K562 (cell line): Measurements from ENCODE around the gene RNASE8. TPM values are rescaled to one million over a fixed set of nuclear protein-coding genes. Genes with fewer than 3 reads are reported as not detected.

ENCODE experiments used
- FOXA3 ChIP-seq, 2 experiments: fragments of 450-650 bp in 1 of 2; sonication (generic) in 1 of 2; formaldehyde crosslinking; IDR thresholded peaks in 1 of 2; conservative IDR thresholded peaks in 1 of 2; 2 replicates each; pipeline versions ENCODE4 v1.4.0 to v1.8.0; 2020 to 2022; ENCODE audit warnings: mild to moderate bottlenecking in 2 of 2, missing genetic modification reagents in 1 of 2
- HDAC2 ChIP-seq: fragments of 450-650 bp; IDR thresholded peaks from 2 replicates; pipeline ENCODE4 v1.6.1; 2016; ENCODE audit warnings: mild to moderate bottlenecking
- KLF16 ChIP-seq: IDR thresholded peaks from 2 replicates; pipeline ENCODE4 v1.6.1; 2016; ENCODE audit warnings: antibody characterized with exemption
- L3MBTL2 ChIP-seq: fragments of 450-650 bp; IDR thresholded peaks from 2 replicates; pipeline ENCODE4 v1.6.1; 2016; ENCODE audit warnings: mild to moderate bottlenecking, moderate library complexity
- MAFK ChIP-seq: IDR thresholded peaks from 2 replicates; pipeline ENCODE4 v1.6.1; 2011; ENCODE audit warnings: low read length, improper control_type of control experiment
- MTF1 ChIP-seq: fragments of 250-450 bp; sonication (Bioruptor Pico); IDR thresholded peaks from 2 replicates; pipeline ENCODE4 v1.9.0; 2021; ENCODE audit warnings: moderate library complexity, mild to moderate bottlenecking, inconsistent platforms, borderline replicate concordance
- SAFB ChIP-seq: fragments of 200-400 bp; formaldehyde crosslinking; IDR thresholded peaks from 2 replicates; pipeline ENCODE4 v1.6.1; 2017; ENCODE audit warnings: low read depth, low read length, borderline replicate concordance
- SMARCC2 ChIP-seq: fragments of 450-650 bp; IDR thresholded peaks from 2 replicates; pipeline ENCODE4 v1.6.1; 2017; ENCODE audit warnings: antibody characterized with exemption, moderate library complexity, mild to moderate bottlenecking, low read depth
- SMARCE1 ChIP-seq: fragments of 450-650 bp; IDR thresholded peaks from 2 replicates; pipeline ENCODE4 v1.7.1; 2016; ENCODE audit warnings: mild to moderate bottlenecking
- TBP ChIP-seq: optimal IDR thresholded peaks from 2 replicates; pipeline ENCODE3; 2011; ENCODE audit warnings: low read depth, low read length, improper control_type of control experiment
- ZFP36 ChIP-seq: fragments of 150-350 bp; IDR thresholded peaks from 2 replicates; pipeline ENCODE4 v1.6.1; 2018; ENCODE audit warnings: low read length, low read depth; ENCODE audit not compliant: partially characterized antibody
- ZNF12 ChIP-seq: sonication (generic); formaldehyde crosslinking; IDR thresholded peaks from 2 replicates; pipeline ENCODE4 v1.4.0; 2020; ENCODE audit warnings: mild to moderate bottlenecking, missing genetic modification reagents
- ZNF445 ChIP-seq: fragments of 250-450 bp; sonication (Bioruptor Pico); IDR thresholded peaks from 2 replicates; pipeline ENCODE4 v1.4.0; 2020; ENCODE audit warnings: low read depth, mild to moderate bottlenecking, moderate library complexity
- polyA plus RNA-seq, 8 experiments: library from polyadenylated mRNA; depleted of rRNA in 4 of 8; stranded (reverse) in 5 of 8; unstranded in 3 of 8; fragments of >200 nt; fragmentation: Nextera tagmentation in 2 of 8; fragmentation: Illumina TruSeq in 1 of 8; extraction: Ambion mirVana in 2 of 8; extraction: Trizol in 1 of 8; gene quantifications; 2 replicates each; pipeline versions ENCODE4 v1.2.1 to v1.2.3, GENCODE V29; 2011 to 2014; ENCODE audit warnings: inconsistent platforms in 1 of 8, missing spikeins in 1 of 8
- total RNA-seq, 7 experiments: library from RNA; depleted of rRNA in 6 of 7; stranded (reverse); fragments of >200 nt in 6 of 7; fragmentation: Illumina TruSeq in 2 of 7; extraction: Trizol in 2 of 7; gene quantifications; 2 replicates each; pipeline versions ENCODE4 v1.2.1 to v1.2.3, GENCODE V29; 2011 to 2021; ENCODE audit warnings: low replicate concordance in 1 of 7
- TF ChIP-seq, protein P1 (sequence below): fragments of 250-450 bp; sonication (Bioruptor Pico); IDR thresholded peaks from 2 replicates; pipeline ENCODE4 v1.5.0; 2020; ENCODE audit warnings: mild to moderate bottlenecking
- TF ChIP-seq, protein P2 (sequence below): IDR thresholded peaks from 2 replicates; pipeline ENCODE4 v1.6.1; 2012; ENCODE audit warnings: low read depth, low read length, improper control_type of control experiment, borderline replicate concordance
- TF ChIP-seq, protein P3 (sequence below), 2 experiments: IDR thresholded peaks; 2 replicates each; pipeline ENCODE4 v1.6.1; 2011; ENCODE audit warnings: borderline replicate concordance in 1 of 2, control low read depth in 1 of 2, low read depth in 1 of 2, low read length in 1 of 2, mild to moderate bottlenecking in 1 of 2, mixed read lengths in 1 of 2, moderate library complexity in 1 of 2; ENCODE audit not compliant: insufficient read depth in 1 of 2, insufficient read length in 1 of 2, poor library complexity in 1 of 2, severe bottlenecking in 1 of 2; ENCODE audit errors: extremely low read depth in 1 of 2
- TF ChIP-seq, protein P4 (sequence below): fragments of 250-450 bp; sonication (Bioruptor Pico); IDR thresholded peaks from 2 replicates; pipeline ENCODE4 v1.5.0; 2021
- TF ChIP-seq, protein P5 (sequence below): fragments of 150-350 bp; conservative IDR thresholded peaks from 2 replicates; pipeline ENCODE4 v1.6.1; 2014; ENCODE audit warnings: low read length
- TF ChIP-seq, protein P6 (sequence below): fragments of 250-450 bp; sonication (Bioruptor Pico); IDR thresholded peaks from 2 replicates; pipeline ENCODE4 v1.8.0; 2022; ENCODE audit warnings: moderate library complexity, mild to moderate bottlenecking, inconsistent platforms

RNASE8 gene
- total and polyA plus RNA-seq, 9 of the 15 experiments (the other 6 are each of a cell fraction or from before 2014, with no cell fraction given), result not detected

DNA sequence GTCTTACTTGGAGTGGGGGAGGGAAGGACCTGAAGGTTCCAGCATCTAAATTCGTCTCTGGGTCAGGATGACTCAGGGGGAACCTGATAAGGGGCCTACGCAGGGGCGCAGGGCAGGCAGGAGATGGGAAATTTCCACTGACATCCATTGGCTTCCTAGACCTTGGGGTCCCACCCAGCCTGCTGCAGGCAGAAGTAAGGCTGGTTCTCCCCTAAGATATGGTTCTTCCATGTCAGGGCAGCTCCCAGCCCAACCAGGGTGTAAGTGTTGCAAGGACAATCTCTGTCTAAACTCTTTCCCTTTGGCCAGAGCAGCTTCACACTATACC, 30.7 kb upstream of the RNASE8 start (continued):
- TF ChIP-seq MTF1, result no peak
- TF ChIP-seq, protein P1, sequence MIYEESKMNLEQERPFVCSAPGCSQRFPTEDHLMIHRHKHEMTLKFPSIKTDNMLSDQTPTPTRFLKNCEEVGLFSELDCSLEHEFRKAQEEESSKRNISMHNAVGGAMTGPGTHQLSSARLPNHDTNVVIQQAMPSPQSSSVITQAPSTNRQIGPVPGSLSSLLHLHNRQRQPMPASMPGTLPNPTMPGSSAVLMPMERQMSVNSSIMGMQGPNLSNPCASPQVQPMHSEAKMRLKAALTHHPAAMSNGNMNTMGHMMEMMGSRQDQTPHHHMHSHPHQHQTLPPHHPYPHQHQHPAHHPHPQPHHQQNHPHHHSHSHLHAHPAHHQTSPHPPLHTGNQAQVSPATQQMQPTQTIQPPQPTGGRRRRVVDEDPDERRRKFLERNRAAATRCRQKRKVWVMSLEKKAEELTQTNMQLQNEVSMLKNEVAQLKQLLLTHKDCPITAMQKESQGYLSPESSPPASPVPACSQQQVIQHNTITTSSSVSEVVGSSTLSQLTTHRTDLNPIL, result no peak
- TF ChIP-seq SAFB, result no peak
- TF ChIP-seq, protein P2, sequence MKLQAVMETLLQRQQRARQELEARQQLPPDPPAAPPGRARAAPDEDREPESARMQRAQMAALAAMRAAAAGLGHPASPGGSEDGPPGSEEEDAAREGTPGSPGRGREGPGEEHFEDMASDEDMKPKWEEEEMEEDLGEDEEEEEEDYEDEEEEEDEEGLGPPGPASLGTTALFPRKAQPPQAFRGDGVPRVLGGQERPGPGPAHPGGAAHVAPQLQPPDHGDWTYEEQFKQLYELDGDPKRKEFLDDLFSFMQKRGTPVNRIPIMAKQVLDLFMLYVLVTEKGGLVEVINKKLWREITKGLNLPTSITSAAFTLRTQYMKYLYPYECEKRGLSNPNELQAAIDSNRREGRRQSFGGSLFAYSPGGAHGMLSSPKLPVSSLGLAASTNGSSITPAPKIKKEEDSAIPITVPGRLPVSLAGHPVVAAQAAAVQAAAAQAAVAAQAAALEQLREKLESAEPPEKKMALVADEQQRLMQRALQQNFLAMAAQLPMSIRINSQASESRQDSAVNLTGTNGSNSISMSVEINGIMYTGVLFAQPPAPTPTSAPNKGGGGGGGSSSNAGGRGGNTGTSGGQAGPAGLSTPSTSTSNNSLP, result no peak
- TF ChIP-seq MAFK, result peak; percentile 17; the same call in 1 of the 2 replicates
- TF ChIP-seq, protein P3, sequence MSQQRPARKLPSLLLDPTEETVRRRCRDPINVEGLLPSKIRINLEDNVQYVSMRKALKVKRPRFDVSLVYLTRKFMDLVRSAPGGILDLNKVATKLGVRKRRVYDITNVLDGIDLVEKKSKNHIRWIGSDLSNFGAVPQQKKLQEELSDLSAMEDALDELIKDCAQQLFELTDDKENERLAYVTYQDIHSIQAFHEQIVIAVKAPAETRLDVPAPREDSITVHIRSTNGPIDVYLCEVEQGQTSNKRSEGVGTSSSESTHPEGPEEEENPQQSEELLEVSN (IDR thresholded peaks at IDR 0.05; ENCODE audit: borderline replicate concordance in 1 of 2, extremely low read depth in 1 of 2, insufficient read depth in 1 of 2, insufficient read length in 1 of 2, low read depth in 1 of 2, low read length in 1 of 2, poor library complexity in 1 of 2, severe bottlenecking in 1 of 2), result peak in 1 of 2 experiments; percentile 44
- no peak for TF ChIP-seq ZNF12 (CRISPR knock-in tag)
- peak; percentile 32; the same call in 1 of the 2 replicates for TF ChIP-seq L3MBTL2
- TF ChIP-seq, protein P4, sequence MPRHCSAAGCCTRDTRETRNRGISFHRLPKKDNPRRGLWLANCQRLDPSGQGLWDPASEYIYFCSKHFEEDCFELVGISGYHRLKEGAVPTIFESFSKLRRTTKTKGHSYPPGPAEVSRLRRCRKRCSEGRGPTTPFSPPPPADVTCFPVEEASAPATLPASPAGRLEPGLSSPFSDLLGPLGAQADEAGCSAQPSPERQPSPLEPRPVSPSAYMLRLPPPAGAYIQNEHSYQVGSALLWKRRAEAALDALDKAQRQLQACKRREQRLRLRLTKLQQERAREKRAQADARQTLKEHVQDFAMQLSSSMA (CRISPR knock-in tag), result no peak
- TF ChIP-seq, protein P5, sequence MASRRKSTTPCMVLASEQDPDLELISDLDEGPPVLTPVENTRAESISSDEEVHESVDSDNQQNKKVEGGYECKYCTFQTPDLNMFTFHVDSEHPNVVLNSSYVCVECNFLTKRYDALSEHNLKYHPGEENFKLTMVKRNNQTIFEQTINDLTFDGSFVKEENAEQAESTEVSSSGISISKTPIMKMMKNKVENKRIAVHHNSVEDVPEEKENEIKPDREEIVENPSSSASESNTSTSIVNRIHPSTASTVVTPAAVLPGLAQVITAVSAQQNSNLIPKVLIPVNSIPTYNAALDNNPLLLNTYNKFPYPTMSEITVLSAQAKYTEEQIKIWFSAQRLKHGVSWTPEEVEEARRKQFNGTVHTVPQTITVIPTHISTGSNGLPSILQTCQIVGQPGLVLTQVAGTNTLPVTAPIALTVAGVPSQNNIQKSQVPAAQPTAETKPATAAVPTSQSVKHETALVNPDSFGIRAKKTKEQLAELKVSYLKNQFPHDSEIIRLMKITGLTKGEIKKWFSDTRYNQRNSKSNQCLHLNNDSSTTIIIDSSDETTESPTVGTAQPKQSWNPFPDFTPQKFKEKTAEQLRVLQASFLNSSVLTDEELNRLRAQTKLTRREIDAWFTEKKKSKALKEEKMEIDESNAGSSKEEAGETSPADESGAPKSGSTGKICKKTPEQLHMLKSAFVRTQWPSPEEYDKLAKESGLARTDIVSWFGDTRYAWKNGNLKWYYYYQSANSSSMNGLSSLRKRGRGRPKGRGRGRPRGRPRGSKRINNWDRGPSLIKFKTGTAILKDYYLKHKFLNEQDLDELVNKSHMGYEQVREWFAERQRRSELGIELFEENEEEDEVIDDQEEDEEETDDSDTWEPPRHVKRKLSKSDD, result no peak
- no peak for TF ChIP-seq TBP
- no peak for TF ChIP-seq ZFP36
- TF ChIP-seq, protein P6, sequence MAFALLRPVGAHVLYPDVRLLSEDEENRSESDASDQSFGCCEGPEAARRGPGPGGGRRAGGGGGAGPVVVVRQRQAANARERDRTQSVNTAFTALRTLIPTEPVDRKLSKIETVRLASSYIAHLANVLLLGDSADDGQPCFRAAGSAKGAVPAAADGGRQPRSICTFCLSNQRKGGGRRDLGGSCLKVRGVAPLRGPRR (CRISPR knock-in tag), result no peak
- TF ChIP-seq KLF16, result no peak
- peak; percentile 75 for TF ChIP-seq SMARCE1
- 0 out of 2 replicates have a peak, but pooled peaks have one; percentile 35 for TF ChIP-seq HDAC2
- TF ChIP-seq SMARCC2, result 0 out of 2 replicates have a peak, but pooled peaks have one; percentile 35
- TF ChIP-seq ZNF445 (CRISPR knock-in tag), result no peak
- TF ChIP-seq FOXA3 (CRISPR knock-in tag; conservative IDR thresholded peaks at IDR 0.05 in 1 of 2, IDR thresholded peaks at IDR 0.05 in 1 of 2), result no peak
